Activated CD8-positive, alpha-beta memory T cell treated with anti-CD3 and anti-CD28 coated beads, Interleukin-2, amount 50 U/mL, for 24 hours (primary cell): Measurements from ENCODE around the gene NRXN2.

Experiments
- DNase-seq: peaks from one replicate; pipeline ENCODE4 v3.0.0-alpha.2; 2020; ENCODE audit errors: extremely low read depth

Gene NRXN2

DNA sequence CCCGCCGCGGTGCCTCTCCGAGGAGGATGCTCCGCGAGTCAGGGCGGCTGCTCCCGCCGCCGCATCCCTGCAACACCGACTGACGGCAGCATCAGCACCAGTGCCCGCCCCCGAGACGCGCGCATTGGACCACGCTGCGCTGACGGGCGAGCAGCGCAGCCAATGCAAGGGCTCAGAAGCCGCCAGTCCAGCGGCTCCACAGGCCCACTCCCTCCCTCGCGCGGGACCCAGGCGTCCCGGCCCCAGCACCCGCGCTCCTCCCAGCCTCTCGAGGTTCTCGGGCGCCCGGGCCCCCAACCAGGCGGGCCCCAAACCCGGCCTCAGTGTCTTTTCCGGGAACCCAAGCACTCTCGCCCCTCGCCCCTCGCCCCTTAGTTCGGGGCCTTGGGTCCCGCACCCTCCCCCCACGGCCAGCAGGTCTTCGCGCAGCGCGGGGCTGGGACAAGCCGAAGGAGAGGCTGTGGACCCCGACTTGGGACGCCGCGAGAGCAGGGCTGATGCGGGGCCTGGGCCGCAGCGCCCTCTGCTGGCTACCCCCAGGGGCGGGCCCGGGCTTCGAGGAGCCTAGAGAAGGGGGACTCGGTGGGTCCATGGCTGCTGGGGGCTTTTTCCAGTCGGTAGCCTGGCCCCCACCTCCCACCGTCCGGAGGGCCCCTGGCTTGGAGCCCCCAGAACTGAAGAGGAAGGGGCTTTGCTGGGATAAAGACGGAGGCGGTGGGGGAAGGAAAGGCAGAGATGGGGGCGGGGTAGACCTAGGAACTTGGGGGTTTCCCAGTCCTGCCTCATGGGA is at the start of gene NRXN2:
NRXN2 (minus strand) TSS at position 81 of the 790 bp plus-strand sequence. CDS start 9,498 bp downstream, outside the sequence.
- DNase-seq, result no peak

DNA sequence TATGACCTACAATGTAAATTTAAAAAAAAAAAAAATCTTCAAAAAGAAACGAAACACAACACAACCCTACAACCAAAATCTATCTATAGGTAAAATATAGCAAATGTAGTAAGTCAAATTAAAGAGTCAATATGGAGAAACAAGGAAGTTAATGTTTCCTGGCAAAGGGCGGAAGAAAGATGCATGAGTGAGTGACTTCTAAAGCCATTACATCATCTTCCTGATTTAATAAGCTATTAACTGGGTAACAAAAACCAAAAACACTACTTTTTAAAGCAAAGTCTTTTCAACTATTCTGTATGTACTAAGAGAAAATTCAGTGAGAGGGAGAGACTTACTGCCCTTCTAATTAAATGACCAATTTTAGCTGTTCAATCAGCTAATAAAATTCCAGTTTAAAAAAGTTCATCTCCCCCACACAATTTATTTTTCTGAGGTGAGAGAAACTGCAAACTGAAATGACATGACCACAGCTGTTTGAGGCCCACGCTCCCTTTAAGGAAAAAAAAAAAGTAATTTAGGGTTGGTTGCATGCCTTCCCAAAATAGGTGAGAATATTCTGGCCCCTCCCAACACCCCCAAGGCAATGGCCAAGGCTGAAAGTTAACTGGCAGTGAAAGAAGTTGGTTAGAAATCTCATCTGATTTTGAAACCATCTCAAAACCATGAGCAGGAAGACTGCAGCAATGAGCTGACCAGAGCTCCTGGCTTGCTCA is 49.5 kb upstream of the NRXN2 start:
- DNase-seq, result no peak

DNA sequence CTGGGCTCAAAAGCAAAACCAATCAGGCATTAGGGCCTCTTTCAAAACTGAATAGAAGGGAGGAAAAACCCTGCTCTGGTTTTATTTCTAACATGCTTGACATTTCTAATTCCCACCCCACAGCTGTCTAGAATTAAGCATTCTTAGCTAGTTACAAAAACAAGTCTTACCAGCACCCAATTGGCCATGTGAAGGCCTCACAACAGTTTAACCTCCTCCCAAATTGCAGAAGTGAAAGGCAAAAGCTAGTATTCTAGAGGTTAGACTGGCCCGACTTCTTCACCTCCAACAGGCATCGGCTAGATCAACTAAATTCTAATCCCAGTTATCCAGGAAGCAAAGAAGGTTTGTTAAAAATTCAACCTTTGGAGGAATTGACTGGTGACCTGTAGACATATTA is 48.9 kb upstream of the NRXN2 start:
- DNase-seq, result no peak

DNA sequence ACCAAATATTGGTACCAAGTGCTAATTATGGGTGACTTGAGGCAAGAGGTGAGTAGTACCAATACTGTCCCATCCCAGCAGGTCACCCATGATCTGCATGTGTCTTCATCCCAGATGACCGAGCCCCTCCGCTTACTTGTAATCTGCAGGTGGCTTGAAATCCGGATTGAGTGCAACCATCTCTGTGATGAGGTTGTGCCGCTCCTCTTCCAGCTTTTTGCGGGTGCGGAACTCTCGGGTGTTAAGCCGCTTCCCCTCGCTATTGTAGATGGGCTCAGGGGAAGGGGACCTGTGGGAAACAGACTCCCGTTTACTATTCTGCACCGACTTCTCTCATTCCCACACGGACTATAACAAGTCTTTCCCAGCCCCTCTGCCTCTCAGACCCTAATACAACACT is 47.1 kb upstream of the NRXN2 start:
- no peak for DNase-seq

DNA sequence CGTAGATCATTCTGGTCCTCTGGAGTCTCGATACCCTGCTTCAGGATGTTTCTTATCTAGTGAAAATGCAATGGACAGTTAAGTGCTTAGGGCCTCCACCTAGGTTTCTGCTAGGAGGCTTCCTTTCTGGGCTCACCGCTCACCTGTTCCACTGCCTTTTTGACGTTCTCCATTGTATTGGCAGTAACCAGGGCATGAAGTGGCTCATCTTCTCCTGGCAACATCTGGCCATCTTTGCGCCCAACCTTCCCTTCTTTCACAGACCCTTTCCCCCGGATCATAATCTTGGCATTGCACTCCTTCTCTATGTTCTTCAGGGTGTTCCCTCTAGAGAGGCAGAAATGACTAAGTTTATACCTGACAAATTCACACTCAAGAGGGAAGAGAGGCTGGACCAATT is 46.3 kb upstream of the NRXN2 start:
- no peak for DNase-seq

DNA sequence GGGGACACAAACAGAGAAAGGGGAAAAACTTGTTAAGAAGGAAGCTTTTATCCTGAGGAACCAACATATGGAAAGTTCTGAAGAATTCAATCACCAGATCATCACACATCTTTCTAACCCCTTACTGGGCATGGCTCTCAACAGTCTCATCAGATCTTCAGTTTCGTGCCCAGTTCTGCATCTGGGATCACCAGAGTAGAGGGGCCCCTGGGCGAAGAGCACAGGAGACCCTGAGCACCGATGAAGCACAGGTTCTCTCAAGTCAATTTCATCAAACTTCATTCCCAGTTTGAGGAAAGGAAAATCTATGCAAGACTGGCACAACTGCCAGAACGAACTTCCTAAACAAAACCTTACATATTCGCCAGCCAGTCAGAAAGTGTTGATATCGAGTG is 45.3 kb upstream of the NRXN2 start:
- DNase-seq, result no peak

DNA sequence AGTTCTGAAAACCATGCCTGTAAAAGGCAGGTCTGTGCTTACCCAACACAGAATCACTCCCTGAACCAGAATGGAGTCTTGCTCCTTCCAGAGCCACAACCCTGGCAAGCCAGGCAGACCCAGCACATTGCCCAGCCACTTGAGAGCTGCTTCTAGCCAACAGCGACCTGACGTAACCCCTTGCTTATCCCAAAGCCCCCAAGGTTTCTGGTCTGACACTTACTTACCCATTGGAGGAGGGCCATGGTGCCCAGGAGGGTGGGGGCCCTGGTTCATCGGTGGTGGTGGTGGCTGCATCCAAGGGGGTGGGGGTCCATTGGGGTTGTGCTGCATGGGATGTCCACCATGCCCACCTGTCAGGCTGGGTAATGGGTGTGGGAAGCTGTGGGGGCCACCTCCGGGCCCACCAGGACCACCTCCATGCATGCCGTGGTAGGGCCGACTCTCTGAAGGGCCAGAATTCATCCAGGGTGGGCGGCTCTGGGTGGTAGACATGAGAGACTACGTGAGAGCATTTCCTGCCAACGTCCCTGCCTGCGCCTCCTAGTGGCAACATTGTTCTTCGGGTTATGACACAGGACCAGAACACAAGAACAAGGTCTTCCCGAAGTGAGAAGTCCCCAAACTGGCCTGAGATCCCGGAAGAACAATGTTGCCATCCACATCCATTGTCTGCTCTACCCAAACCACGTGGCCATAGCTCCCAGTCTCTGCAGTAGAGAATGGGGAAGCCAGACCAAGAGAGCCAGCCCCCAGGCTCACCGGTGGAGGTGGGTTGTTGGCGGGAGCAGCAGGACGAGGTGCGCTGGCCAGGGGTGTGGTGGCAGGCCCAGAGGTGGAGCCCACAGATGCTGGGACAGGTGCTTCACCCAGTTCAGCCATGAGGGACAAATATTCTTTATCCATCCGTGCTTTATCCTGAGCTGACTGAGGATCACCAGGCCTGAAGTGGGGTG is 44.6 kb upstream of the NRXN2 start:
- DNase-seq, result peak; percentile 62

DNA sequence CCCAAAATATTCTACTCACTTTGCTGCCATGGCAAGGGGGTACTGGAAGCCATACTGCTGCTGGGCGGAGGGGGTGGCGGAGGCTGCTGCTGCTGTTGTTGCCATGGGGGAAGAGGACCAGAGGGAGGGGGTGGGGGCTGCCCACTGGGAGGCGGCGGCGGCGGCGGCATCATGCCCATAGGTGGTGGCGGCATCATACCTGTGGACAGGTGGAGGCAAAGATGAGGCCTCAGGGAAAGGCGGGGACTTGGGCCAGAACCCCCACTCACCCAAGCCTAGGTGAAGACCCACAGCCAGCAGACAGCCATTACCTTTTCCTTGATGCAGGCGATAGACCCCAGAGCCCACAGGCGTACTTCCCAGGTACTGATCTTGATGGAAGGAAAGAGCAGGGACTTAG is 43.9 kb upstream of the NRXN2 start:
- no peak for DNase-seq

DNA sequence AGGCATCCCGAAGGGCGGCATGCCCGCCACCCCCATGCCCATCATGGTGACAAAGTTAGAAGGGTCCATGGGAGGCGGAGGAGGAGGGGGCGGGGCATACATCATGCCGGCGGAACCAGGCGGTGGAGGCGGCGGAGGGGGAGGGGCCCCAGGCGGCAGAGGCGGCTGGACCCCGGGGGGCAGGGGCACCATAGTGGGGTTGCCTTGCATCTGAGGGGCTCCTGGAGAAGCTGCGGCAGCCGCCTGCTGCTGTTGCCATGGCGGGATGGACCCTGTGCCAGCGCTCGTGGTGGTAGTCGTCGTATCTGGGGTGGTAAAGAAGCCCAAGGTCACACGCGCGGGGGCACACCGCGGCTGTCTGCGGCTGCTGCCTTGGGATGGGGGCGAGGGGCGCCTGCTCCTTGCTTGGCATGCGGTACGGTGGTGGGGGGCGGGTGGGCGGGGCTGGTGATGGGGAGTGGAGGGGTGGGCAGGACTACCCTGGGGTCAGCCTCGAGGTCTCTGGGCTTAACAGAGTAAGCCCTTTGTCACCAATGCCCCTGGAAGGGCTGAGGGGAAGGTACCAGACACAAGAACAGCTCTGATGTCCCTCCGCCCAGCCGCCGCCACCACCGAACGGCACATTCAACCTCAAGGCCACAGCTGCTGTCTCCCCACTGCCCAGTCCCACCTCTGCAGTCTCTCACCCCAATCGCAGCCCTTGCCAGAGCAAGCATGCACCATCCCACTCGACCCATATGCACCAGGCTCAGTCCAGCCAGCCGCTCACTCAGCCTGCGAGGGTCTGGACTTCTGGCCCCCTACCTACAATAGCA is 43.1 kb upstream of the NRXN2 start:
- DNase-seq, result no peak

DNA sequence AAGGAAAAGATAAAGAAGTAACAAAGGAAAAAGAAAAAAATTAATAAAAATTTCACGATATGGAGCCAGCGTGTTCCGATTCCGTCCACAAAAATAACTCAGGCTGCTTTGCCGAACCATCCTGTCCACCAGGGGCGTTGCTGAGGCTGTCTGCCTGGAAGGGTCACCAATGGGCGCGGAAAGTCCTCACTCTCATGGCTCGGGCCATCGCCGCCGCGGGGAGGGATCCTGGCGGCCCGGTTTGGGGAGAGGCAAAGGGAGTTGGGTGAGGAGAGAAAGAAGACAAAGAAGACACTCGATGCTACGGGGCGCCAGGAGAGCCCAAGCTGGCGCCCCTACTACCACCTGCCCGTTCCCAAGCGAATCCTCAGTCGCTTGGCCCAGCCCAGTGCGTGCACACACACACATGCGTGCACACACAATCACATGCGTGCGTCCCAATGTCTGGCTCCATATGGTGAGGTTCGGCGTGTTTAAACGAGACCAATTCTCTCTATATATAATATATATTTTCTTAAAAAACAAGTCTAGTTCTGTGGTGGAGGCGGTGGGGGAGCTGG is 42.4 kb upstream of the NRXN2 start:
- no peak for DNase-seq

DNA sequence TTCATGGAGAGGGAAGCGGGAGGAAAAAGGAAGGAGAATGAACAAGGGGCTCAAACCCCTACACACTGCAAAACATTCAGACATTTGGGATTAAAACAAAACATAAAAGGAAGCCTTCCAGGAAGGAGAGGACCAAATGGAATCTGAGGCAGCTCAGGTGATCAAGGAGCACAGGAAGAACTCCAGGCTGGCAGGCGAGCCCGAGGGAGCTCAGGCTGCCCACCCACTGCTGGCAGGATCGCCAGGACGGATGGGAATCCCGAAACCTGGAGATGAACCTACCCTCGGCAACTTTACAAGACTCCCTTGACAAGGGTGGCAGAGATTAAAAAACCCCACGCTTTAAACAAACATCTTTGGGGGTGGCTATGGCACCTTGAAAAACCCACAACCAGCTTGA is 41.8 kb upstream of the NRXN2 start:
- DNase-seq, result no peak

DNA sequence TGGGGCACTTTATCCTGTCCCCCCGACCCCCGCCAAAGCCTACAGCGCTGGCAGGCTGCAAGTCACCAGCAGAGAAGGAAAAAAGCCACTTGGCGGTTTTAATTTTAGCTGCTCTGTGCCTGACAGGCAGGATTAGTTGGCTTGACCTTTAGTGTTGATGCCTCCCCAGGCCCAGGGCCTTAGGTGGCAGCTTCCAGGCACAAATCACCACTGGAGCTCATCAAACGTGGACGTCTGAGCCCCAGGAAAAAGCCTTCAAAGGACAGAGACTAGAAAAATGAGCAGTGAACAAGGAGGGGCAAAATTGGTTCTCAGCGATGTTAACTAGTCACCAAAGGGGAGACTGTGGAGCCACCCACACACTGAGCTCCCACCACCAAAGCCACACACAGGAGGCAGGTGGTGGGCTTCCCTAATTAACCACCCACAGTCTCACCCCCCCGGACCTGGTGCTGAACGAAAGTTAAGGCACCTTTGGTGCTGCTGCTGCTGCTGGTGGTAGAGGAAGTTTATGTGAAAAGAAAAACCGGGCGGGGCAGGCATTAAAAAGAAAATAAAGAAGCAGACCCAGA is 41.1 kb upstream of the NRXN2 start:
- no peak for DNase-seq

DNA sequence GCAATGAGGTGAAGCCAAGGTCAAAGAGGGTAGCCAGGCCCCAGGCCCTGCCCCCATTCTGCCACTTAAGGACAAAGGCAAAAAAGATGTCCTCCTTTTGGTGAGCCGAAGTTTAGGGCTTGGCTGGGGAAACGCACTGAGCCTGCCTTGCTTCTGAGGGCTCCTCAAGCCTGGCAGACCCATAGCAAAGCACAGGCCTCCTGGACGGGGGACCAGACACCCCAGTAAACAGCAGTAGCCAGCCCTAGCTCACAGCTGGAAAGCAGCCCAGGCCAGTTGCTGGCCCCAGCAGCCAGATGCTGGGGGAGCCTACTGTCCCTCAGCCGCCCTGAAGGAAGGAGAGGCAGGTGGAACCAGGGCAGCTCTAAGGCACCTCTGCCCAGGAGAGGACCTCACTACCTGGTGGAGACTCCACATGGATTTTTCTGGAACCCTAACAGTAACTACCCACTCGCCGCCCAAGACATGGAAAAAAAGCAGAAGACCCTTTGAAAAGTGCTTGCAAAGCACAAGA is 40.6 kb upstream of the NRXN2 start:
- DNase-seq, result no peak

DNA sequence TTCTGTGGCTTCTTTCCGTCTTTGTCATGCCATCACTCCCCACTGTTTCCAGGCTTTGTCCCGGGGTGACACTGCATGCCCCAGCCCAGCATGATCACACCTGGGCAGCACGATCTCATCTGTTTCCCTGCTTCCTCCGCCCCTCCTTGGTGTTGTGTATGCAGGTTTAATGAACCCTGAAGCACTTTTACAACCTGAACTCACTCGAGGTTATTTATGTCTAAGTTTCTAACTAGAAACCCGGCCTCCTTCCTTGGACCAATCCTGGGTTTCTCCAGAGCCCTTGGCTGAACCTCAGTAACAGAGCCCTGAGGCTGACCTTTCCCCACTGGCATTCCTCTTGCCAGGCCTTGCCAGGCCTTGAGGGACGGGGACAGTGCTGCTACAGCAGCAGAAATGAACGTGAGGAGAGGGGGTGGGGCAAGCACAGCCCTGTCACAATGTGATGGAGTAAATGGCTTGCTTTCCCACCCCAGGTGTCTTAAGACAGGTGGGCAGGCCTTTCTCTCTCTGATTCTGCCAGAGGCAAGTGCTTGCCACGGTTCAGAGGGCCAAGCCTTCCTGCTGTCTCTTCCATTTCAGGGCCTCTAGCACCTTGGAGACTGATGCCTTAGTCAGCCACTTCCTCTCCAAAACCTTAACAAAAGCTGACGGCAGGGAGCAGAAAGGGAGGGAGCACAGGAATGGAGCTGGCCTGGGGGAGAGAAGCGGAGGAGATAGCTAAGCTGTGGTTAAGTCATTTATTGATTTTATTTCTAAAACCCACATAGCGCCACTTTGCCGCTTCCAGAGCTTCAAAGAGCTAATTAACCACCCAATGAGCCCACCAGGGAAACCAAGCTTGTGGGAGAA is 39.9 kb upstream of the NRXN2 start:
- DNase-seq, result no peak

DNA sequence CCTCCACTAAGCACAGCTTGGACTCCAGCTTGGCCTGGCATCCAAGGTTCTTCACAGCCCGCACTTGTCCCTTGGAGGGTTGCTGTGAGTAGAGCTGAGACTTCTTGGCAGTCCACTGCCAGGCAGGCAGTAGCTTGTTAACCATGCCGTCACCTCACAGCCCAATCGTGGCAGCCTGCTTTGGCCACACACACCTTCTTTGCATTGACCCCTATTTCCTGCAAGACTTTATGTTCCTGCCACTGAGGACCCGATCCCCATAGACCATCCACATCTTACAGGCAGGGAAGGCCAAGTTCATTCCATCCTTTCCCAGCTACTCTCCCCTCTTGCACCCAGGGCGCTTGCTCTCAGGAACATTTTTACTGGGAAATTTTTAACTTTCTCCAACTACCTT is 39.3 kb upstream of the NRXN2 start:
- DNase-seq, result no peak

DNA sequence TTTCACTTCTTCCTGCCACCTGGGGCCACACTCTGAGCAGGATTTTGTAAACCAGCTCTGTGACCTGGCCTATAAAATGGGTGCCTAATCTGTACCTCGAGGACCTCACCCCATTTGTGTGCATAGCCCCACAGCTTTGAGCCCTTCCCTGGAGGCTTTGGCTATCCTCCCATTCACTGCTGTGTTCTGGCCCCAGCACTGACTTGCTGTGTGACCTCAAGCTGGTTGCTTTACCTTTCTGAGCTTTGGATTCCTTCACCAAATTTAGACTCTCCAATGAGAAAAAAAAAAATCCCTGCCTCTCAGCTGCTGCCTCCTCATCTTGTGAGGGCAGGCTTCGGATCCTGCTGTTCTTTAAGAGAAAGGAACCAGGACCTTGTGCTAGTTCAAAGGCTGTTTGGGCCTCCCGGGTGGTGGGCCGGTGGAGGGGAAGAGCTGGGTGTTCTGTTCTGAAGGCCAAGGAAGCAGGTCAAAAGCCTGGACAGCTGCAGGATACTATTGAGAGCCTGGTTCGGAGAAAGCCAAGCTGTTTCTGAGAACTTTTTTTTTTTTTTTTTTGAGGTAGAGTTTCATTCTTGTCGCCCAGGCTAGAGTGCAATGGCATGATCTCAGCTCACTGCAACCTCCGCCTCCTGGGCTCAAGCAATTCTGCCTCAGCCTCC is 37.9 kb upstream of the NRXN2 start:
- no peak for DNase-seq

DNA sequence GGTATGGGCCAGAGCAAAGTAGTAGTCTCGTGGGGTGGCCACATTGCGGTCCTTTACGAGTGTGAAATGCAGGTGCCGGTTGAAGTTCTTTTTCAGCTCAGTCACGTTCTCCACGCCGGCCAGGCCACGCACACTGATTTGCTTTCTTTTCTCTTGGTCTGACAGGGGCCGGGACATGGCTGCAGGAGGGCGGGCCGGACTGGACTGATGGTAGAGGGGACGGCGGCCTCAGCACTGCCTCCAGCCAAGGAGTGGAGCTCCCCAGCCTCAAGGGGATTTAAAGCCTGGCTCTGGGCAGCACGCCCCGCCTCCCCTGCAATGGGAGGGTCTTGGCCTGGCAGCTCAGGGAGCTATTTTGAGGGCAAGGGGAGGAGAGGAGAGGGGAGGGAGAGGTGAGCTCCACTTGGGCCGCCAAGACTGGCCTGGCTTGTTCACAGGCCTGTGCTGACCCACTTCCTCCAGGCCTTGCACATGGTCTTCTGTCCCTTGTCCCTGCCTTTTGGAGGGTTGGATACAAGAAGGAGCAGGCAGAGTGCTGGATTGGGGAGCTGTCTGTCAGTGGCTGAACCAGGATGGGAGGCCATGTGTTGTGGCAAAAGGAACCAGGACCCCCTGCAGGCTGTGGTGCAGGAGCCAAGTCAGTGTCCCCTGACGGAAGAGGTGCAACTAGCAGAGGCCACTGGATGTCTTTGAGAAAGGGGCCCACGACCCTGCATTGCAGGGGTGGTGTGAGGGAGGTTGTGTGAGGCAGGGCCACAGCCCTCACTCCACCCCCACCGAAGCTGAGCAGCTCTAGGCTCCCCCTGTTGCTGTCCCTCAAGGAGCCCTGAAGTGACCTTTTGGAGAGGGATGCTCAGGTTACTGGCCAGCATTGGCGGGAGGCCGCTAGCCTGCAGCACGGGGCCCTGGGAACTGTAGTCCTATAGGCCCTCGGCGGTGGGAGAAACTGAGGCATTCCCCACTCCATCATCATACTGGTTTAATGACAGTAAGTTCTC is 37.0 kb upstream of the NRXN2 start, which contains the start of gene PYGM:
PYGM (minus strand) TSS at position 253 of the 998 bp plus-strand sequence; CDS start at position 177, 76 bp downstream.
- no peak for DNase-seq
